ENCODE measurements around the gene ZNF324.
"Not testable (repeated sequence)": the region's sequence is repeated elsewhere in the genome, so short reads cannot be mapped to it uniquely, and the experiment has no call there.

Gene ZNF324

DNA sequence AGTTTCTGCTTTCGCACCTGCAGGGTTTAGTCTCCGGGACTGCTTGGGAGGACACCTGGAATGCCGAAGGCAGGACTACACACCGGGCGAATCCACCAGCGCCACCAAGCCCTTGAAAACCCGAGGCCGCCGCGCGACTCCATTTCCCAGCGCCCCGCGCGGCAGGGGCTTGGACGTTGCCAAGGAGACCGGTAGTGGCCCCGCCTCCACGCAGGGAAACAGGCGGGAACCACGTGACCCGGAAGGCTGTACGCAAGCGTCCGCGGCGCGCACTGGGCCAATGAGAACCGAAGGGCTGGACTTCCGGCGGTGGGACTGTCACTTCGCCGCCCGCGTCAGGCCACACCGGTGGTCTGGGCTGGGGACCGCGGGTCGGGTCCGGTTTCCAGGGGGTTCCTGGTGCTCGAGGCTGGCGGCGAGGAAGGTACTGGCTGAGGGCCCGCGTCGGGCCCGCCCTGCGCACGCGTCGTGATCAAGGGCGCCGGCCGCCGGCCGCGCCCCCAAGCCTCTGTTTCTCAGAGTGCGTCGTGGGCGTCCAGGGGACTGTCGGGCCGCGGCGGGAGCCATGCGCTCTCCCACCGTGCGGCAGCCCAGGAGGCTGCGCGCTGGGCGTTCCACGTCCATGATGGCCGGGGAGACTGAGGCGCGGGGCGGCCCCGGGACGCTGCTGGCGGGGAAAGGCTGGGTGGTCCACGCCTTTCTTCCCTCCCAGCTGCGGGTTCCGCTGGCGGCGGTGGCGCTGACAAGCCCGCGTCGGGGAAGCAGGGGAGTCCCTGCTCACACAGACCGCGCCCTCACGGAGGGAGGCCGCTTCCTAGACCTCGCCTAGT is at the start of gene ZNF324:
Gene ZNF324 (plus strand): TSS at position 321 of the 830 bp plus-strand sequence. CDS start 2,106 bp downstream, outside the sequence.
- peak; percentile 97 to 98 for DNase-seq
- TF ChIP-seq POLR2A (IDR thresholded peaks at IDR 0.05; ENCODE audit: low read length) (peak; percentile 80), GATA1 (IDR thresholded peaks at IDR 0.05; ENCODE audit: low read depth, low read length) (no peak)

DNA sequence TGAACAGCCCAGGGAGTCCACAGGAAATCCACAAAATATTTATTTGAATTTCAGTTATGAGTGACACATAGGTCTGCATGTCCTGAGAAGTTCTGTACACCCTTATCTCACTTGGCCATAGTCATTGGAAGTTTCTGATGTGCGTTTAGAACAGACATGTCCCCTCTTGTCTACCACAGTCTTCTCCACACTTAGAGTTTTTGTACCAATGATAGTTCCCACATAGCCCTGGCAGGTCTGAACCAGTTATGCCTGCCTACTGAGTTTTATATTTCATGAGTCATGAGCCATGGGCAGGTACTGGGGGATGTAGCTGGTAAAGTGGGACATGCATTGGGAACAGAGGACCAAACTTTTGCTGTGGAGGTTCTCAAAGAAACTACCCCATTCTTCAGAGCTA is 38.3 kb upstream of the ZNF324 start:
- DNase-seq, result no peak
- no peak for TF ChIP-seq GATA1 (IDR thresholded peaks at IDR 0.05; ENCODE audit: low read depth, low read length)
- TF ChIP-seq POLR2A (IDR thresholded peaks at IDR 0.05; ENCODE audit: low read length), result no peak

DNA sequence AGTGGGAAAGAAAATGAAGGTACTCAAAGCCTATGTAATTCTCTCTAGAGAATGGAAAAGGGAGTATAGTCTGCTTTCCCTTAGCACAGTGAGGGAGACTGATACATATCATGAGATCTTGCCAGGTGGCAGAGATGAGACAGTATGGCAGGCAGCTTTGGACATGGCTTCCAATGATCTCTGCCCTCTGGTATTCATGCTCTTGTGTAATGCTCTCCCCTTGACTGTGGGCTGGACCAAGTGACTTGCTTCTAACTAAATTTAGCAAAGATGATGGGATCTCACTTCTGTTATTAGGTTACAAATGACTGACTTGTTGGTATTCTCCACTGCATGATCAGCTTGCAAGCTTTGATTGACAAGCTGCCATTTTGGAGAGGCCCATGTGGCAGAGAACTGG is 37.1 kb upstream of the ZNF324 start:
- no peak for DNase-seq
- TF ChIP-seq GATA1 (IDR thresholded peaks at IDR 0.05; ENCODE audit: low read depth, low read length), result no peak
- TF ChIP-seq POLR2A (IDR thresholded peaks at IDR 0.05; ENCODE audit: low read length), result no peak

DNA sequence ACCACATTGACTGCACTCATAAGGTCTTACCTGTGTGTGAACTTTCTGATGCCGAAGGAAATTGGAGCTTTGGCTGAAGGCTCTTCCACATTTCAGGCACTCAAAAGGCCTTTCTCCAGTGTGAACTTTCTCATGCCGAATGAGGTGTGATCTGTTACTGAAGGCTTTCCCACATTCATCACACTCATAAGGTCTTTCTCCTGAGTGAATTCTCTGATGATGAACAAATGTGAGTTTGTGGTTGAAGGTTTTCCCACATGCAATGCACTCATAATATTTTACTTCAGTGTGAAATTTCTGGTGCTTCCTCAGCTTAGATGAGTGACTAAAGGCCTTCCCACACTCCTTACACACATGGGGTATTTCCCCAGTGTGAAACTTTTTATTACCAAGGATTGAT is 32.7 kb upstream of the ZNF324 start:
- peak in 1 of 2 experiments; percentile 25 for DNase-seq

DNA sequence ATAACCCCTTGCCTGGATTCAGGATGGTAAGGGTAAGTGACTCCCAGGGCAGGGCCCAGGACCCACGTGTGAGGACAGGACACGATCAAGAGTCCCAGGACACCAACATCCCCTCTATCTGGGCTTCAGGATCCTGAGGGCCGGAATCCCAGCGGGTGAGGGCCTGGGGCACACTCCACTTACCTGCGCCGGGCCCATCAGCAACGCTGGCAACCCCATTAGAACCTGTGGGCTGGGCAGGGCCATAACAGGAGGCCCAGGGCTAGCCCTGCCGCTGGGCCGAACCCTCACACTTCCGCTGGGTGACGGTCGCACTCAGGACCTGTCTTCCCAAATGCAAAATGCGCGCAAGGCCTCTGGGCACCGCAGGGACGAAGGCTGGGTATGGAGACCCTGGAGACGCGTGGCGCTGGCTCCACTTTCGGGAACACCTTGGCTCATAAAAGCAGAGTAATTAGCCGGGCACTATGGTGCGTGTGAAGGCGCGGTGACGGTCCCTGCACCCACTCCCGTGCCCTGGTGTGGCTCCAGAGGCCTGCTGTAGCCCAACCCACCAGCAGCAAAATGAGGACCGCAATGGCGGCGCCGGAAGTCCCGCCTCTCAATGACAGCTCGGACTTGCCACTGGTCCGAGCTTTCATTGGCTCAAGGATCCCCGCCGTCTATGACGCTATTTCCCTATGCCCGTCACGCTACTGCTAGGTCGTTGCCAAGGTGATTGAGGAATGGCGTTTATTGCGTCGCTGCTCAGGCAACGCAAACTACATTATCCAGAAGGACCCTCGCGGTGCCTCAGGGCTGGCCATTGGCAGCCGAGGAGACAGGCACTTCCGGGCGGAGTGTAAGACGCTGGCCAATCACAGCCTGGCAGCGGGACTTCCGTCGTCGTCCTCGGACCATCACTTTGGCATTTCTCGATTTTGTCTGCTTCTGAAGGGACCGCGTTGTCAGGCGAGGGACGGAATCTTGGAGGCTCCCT is 27.0 kb upstream of the ZNF324 start, which contains the start of gene ZNF132:
Gene ZNF132 (minus strand): TSS at position 578 of the 979 bp plus-strand sequence. CDS start 332 bp downstream, at position 246.
- peak; percentile 81 for TF ChIP-seq POLR2A (IDR thresholded peaks at IDR 0.05; ENCODE audit: low read length)
- no peak for TF ChIP-seq GATA1 (IDR thresholded peaks at IDR 0.05; ENCODE audit: low read depth, low read length)
- peak; percentile 94 to 98 for DNase-seq

More for the DNA sequence above, 32.7 kb upstream of the ZNF324 start:
- no peak for TF ChIP-seq POLR2A (IDR thresholded peaks at IDR 0.05; ENCODE audit: low read length)
- TF ChIP-seq GATA1 (IDR thresholded peaks at IDR 0.05; ENCODE audit: low read depth, low read length), result no peak

DNA sequence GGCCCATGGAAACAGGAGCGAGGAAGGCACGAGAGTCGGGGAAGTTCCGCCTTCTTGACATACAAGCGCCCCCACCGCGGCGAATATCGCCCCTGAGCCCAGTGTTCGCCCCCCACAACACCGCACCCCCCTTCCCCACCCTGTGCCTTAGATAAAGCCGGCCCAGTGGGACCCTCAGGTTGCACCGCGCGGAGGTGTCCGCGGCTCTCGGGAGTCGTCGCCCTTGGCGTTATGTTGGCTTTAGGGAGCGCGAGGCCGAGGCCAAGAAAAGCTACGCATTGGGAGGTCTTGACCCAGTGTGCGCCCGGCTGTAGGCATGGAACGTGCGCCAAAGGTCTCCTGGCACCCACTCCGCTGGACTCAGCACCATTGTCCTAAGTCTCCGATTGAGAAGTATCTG is 26.3 kb upstream of the ZNF324 start:
- no peak for DNase-seq
- TF ChIP-seq GATA1 (IDR thresholded peaks at IDR 0.05; ENCODE audit: low read depth, low read length), result no peak
- TF ChIP-seq POLR2A (IDR thresholded peaks at IDR 0.05; ENCODE audit: low read length), result no peak

DNA sequence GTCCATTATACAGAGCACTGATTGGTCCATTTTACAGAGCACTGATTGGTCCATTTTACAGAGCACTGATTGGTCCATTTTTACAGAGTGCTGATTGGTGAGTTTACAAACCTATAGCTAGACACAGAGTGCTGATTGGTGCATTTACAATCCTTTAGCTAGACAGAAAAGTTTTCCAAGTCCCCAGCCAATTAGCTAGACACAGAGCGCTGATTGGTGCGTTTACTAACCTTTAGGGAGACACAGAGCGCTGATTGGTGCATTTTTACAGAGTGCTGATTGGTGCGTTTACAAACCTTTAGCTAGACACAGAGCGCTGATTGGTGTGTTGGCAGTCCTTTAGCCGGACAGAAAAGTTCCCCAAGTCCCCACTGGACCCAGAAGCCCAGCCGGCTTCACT is 23.9 kb upstream of the ZNF324 start:
- DNase-seq, result not testable (repeated sequence)

DNA sequence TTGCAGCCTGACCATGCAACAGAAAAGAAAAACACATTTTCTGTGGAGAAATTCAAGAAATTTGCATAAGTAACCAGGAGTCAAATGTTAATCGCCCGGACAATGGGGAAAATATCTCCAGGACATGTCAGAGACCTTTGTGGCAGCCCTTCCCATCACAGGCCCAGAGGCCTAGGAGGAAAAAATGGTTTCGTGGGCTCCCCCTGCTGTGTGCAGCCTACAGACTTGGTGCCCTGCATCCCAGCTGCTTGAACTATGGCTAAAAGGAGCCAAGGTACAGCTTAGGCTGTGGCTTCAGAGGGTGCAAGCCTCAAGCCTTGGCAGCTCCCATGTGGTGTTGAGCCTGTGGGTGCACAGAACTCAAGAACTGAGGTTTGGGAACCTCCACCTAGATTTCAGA is 18.0 kb upstream of the ZNF324 start:
- DNase-seq, result not testable (repeated sequence)

DNA sequence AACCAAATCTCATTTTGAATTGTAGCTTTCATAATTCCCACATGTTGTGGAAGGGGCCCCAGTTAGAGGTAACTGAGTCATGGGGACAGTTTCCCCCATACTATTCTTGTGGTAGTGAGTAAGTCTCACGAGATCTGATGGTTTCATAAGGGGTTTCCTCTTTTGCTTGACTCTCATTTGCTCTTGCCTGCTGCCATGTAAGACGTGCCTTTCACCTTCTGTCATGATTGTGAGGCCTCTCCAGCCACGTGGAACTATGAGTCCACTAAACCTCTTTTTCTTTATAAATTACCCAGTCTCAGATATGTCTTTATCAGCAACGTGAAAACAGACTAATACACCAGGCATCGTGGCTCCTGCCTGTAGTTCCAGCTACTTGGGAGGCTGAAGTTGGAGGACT is 16.9 kb upstream of the ZNF324 start:
- DNase-seq, result not testable (repeated sequence)

DNA sequence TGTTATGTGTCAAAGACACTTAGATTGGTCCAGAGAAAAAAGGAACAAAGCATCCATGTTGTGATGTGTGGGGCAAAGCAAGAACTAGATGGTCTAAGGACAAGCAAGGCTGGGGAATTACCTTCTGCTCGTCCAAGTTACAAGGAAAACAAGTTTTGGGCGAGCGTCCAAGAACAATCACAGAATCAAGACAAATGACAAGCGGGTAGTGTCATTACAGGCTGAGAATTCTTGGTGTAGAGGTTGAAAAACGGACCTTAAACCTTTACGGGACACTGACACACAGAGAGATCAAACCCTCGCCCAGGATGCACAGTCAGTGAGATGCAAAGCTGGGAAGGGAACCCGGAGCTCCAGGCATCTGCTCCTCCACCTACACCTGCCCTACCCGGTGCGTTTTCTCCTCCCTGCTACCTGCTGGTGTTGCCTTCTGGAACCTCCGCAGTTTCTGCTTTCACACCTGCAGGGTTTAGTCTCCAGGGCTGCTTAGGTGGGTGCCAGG is 16.0 kb upstream of the ZNF324 start:
- peak in 1 of 2 experiments; percentile 46 for DNase-seq
- TF ChIP-seq GATA1 (IDR thresholded peaks at IDR 0.05; ENCODE audit: low read depth, low read length) (no peak), POLR2A (IDR thresholded peaks at IDR 0.05; ENCODE audit: low read length) (no peak)

DNA sequence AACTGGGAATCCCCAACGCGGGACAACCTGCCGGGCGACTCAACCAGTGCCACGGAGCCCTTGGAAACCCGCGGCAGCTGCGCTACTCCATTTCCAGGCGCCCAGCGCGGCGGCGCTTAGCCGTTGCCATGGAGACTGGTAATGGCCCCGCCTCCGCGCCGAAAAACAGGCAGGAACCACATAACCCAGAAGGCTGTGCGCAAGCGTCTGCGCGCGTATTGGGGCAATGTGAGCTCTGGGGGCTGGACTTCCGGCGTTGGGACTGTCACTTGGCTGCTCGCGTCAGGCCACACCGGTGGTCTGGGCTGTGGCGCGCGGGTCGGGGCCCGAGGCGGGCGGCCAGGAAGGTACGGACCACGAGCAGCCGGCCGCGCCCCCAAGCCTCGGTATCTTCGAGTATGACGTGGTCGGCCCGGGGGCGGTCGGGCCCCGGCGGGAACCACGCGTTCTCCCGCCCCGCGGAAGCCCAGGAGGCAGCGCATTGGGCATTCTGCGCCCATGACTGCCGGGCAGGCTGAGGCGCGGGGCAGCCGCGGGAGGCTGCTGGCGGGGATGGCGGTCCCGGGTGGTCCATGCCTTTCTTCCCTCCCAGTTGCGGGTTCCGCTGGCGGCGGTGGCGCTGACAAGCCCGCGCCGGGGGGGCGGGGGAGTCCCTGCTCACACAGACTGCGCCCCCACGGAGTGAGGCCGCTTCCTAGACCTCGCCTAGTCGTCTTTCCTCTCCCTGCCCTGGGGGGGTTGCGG is 15.3 kb upstream of the ZNF324 start, which contains the start of gene ZNF324B:
Gene ZNF324B (plus strand): TSS at position 265 of the 744 bp plus-strand sequence. CDS start 2,080 bp downstream, outside the sequence.
- TF ChIP-seq GATA1 (IDR thresholded peaks at IDR 0.05; ENCODE audit: low read depth, low read length) (no peak), POLR2A (IDR thresholded peaks at IDR 0.05; ENCODE audit: low read length) (peak; percentile 69)
- peak; percentile 96 to 97 for DNase-seq

DNA sequence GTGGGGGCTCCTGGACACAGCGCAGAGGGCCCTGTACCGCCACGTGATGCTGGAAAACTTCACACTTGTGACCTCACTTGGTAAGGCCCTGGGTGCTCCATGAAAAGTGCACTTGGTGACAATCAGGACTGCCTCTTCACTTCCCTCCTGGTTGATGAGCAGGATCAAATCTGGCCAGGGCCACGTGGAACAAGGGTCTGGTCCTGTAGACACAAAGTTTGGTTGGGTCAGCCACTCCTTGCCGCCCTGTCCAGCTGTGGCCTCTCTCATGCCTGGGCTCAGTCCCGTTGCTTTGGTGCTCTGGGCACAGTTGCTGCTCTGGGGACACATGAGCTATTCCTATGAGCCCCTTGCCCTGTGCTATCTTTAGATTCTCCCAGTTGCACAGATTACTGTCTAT is 13.1 kb upstream of the ZNF324 start:
- TF ChIP-seq POLR2A (IDR thresholded peaks at IDR 0.05; ENCODE audit: low read length) (no peak), GATA1 (IDR thresholded peaks at IDR 0.05; ENCODE audit: low read depth, low read length) (no peak)
- no peak for DNase-seq

DNA sequence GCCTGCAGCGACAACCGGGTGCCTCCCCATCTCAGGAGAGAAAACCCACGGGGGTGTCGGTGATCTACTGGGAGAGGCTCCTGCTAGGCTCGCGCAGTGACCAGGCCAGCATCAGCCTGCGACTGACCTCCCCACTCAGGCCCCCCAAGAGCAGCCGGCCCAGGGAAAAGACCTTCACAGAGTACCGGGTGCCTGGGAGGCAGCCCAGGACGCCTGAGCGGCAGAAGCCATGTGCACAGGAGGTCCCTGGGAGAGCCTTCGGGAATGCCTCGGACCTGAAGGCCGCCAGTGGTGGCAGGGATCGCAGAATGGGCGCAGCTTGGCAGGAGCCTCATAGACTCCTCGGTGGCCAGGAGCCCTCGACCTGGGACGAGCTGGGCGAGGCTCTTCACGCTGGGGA is 11.6 kb upstream of the ZNF324 start:
- TF ChIP-seq POLR2A (IDR thresholded peaks at IDR 0.05; ENCODE audit: low read length), result no peak
- no peak for TF ChIP-seq GATA1 (IDR thresholded peaks at IDR 0.05; ENCODE audit: low read depth, low read length)
- no peak for DNase-seq
